WERI-Rb-1 (cell line): ENCODE measurements around the gene ATP6V0A1.
A peak's percentile ranks its signal among the peaks of the same experiment; 100 is the strongest.
"Not testable (repeated sequence)": the region's sequence is repeated elsewhere in the genome, so short reads cannot be mapped to it uniquely, and the experiment has no call there.

Source experiments
- DNase-seq: peaks from one replicate; pipeline ENCODE4 v3.0.0-alpha.2; 2020
- H3K27ac ChIP-seq: fragments of 250-450 bp; sonication (Bioruptor Pico); 2 replicates; pipeline ENCODE4 v1.5.1; 2020; ENCODE audit warnings: mild to moderate bottlenecking, moderate library complexity
- H3K27me3 ChIP-seq: fragments of 250-450 bp; sonication (Bioruptor Pico); 2 replicates; pipeline ENCODE4 v1.5.1; 2021; ENCODE audit warnings: mild to moderate bottlenecking, low read depth, moderate library complexity; ENCODE audit not compliant: insufficient read depth, severe bottlenecking
- H3K36me3 ChIP-seq: fragments of 250-450 bp; sonication (Bioruptor Pico); 2 replicates; pipeline ENCODE4 v1.5.1; 2020; ENCODE audit warnings: mild to moderate bottlenecking, moderate library complexity
- H3K4me3 ChIP-seq: 2 replicates; pipeline ENCODE4 v1.5.1; 2011; ENCODE audit warnings: low read depth, mild to moderate bottlenecking, control low read depth, low read length
- H3K9me3 ChIP-seq: fragments of 250-450 bp; sonication (Bioruptor Pico); 2 replicates; pipeline ENCODE4 v1.5.1; 2021; ENCODE audit warnings: mild to moderate bottlenecking, moderate library complexity; ENCODE audit not compliant: severe bottlenecking
- TF ChIP-seq, protein P1 (sequence below): IDR thresholded peaks from 2 replicates; pipeline ENCODE4 v1.5.1; 2011; ENCODE audit warnings: low read depth, mild to moderate bottlenecking, control low read depth, inconsistent platforms, low read length

ATP6V0A1 gene

GRCh38 chr17:42413464-42414040 is 45.1 kb upstream of the ATP6V0A1 start:
- DNase-seq = no peak
- Histone ChIP-seq H3K36me3 (no peaks in the 10 kb centered on the region), H3K4me3 (no peak overlapping the region), H3K27ac (no peak overlapping the region), H3K9me3 (no peaks in the 10 kb centered on the region), H3K27me3 (no peaks in the 10 kb centered on the region)
- TF ChIP-seq, protein P1, sequence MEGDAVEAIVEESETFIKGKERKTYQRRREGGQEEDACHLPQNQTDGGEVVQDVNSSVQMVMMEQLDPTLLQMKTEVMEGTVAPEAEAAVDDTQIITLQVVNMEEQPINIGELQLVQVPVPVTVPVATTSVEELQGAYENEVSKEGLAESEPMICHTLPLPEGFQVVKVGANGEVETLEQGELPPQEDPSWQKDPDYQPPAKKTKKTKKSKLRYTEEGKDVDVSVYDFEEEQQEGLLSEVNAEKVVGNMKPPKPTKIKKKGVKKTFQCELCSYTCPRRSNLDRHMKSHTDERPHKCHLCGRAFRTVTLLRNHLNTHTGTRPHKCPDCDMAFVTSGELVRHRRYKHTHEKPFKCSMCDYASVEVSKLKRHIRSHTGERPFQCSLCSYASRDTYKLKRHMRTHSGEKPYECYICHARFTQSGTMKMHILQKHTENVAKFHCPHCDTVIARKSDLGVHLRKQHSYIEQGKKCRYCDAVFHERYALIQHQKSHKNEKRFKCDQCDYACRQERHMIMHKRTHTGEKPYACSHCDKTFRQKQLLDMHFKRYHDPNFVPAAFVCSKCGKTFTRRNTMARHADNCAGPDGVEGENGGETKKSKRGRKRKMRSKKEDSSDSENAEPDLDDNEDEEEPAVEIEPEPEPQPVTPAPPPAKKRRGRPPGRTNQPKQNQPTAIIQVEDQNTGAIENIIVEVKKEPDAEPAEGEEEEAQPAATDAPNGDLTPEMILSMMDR = no peak

DNA sequence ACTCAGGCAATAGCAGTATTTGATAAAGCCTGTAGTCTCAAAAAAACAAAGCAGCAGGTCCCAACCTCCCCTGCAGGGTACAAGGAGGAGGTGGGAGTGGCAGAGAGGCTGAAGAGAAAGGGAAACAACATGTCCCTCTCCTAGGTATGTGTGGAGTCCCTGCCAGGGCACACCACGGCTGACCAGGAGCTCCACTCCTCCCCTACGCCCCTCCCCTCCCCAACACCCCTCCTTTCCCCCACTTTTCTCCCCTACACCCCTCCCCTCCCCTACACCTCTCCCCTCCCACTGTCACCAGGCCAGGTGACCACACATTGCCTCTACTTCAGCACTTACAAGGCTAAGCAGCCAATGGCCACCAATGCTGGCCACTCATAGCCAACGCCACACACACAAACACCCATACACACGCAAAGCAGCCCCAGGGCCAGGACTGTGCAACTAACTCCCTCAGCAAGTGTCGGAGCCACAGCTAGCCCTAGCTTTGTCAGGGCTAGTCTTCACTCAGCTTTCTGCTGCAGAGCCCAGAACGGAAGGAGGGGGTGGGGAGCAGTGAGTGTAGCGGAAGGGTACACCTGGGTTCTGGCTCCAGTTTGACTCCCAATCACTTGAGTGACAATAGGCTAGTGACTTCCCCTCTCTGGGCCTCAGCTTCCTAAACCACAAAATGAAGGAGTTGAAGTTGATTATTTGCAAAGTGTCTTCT is 43.8 kb upstream of the ATP6V0A1 start:
- Histone ChIP-seq H3K27ac (no peak overlapping the region), H3K9me3 (no peaks in the 10 kb centered on the region), H3K27me3 (no peaks in the 10 kb centered on the region), H3K36me3 (no peaks in the 10 kb centered on the region), H3K4me3 (no peak overlapping the region)
- TF ChIP-seq, protein P1 = no peak
- no peak for DNase-seq

DNA sequence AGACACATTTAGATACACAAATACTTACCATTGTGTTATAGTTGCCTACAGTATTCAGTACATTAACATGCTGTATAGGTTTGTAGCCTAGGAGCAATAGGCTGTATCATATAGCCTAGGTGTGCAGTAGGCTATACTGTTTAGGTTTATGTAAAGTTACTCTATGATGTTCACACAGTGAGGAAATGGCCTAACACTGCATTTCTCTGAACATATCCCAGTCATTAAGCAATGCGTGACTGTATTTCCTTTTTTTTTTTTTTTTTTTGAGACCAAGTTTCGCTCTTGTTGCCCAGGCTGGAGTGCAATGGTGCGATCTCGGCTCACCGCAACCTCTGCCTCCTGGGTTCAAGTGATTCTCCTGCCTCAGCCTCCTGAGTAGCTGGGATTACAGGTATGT is 40.7 kb upstream of the ATP6V0A1 start:
- H3K27me3 ChIP-seq = peaks cover 24% of the 10 kb centered on the region
- not testable (repeated sequence) for H3K36me3 ChIP-seq, H3K27ac ChIP-seq, DNase-seq, H3K4me3 ChIP-seq, H3K9me3 ChIP-seq

DNA sequence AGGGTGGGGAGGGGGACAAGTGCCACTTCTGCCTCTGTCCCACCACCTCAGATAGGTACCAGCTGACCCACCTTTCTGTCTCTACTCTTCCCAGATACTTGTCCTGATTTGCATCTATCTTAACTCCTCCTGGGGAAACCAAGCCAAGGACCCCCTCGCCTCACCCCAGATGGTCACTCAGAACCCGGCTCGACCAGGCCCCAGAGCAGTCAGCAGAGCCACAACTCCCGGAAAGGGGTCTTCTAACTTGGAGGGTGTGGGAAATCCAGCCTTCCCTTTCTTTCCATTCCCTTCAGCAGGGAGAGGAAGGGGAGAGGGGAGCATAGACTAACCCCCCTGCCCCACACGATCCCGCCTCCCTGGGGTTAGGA is 37.6 kb upstream of the ATP6V0A1 start:
- TF ChIP-seq, protein P1 = no peak
- no peaks in the 10 kb centered on the region for H3K36me3 ChIP-seq
- no peak for DNase-seq
- H3K27ac ChIP-seq = no peak overlapping the region
- no peaks in the 10 kb centered on the region for H3K9me3 ChIP-seq
- H3K27me3 ChIP-seq = peaks cover 26% of the 10 kb centered on the region
- no peak overlapping the region for H3K4me3 ChIP-seq

DNA sequence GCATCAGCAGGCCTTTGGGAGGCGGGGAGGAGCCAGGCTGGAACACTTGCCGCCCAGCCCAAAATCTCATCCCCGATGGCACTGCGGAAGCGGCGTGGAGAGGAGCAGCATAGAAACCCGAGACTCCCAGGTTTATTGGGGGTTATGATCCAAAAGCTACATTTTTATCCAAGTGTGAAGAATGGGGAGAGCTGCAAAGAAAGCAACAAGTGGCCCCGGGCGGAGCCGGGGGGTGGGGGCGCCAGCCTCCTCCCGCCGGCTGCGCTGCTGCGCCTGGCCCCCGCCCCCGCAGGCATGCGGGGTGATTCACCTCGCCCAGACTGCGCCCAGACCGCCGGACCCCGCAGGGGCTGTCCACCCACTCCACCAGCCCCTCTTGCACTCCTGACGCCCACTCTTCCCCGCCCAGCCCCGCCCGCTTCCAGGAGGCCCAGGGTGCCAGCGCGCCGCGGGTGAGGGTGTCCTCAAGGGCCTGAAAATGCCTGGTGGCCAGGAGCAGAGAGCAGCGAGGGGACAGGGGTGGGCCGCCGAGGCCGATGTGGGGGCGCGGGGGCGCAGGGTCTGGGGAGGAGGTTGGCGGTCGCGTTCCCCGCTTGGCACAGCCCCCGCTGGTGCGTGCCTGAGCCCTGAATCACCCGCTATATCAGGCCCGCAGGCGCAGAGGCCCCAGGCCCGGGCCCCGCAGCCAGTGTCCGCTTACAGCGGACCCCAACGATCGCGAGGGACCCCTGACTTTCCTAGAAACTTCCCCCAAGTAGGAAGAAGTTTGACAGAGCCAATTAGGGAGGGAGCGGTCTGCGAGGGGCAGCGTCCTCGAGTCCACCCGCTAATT is 37.0 kb upstream of the ATP6V0A1 start:
- TF ChIP-seq, protein P1 = no peak
- Histone ChIP-seq H3K4me3 (peak overlapping the region; percentile 60), H3K27me3 (peaks cover 26% of the 10 kb centered on the region), H3K27ac (no peak overlapping the region), H3K36me3 (no peaks in the 10 kb centered on the region), H3K9me3 (no peaks in the 10 kb centered on the region)
- DNase-seq = no peak

- peak overlapping the region; percentile 60 for H3K4me3 ChIP-seq
These were observed 36.2 kb upstream of the ATP6V0A1 start for GRCh38 chr17:42422412-42422957.

More at GRCh38 chr17:42422412-42422957, 36.2 kb upstream of the ATP6V0A1 start:
- DNase-seq = peak; percentile 39
- Histone ChIP-seq H3K9me3 (no peaks in the 10 kb centered on the region), H3K27me3 (peaks cover 26% of the 10 kb centered on the region), H3K27ac (no peak overlapping the region), H3K36me3 (no peaks in the 10 kb centered on the region)
- TF ChIP-seq, protein P1 = no peak
